ENCODE results near the gene MTA1.

Gene MTA1

GRCh38 chr14:105450864-105451720 lies 31.5 kb downstream of the MTA1 start:
- Histone ChIP-seq H3K9me3 (ENCODE audit: control insufficient read depth, insufficient read depth, low read length) (no peaks in the 10 kb centered on the region), H4K20me1 (ENCODE audit: control insufficient read depth, insufficient read depth, low read depth, low read length) (no peaks in the 10 kb centered on the region), H3K9me2 (replicated peaks; ENCODE audit: control insufficient read depth, low read length) (no peaks in the 10 kb centered on the region), H3K36me3 (ENCODE audit: control insufficient read depth, low read length) (peaks cover 55% of the 10 kb centered on the region), H3F3A (ENCODE audit: control insufficient read depth, insufficient read depth) (no peaks in the 10 kb centered on the region), H3K79me2 (ENCODE audit: control insufficient read depth, low read length) (peaks cover 13% of the 10 kb centered on the region), H3K4me3 (ENCODE audit: low read length) (no peak overlapping the region), H3K4me2 (ENCODE audit: low read length) (no peak overlapping the region), H3K4me1 (ENCODE audit: control insufficient read depth, low read length) (no peaks in the 10 kb centered on the region), H3K27ac (ENCODE audit: low read depth, low read length) (no peak overlapping the region), H3K27me3 (ENCODE audit: control insufficient read depth, low read length) (no peaks in the 10 kb centered on the region)
- TF ChIP-seq, protein P1, sequence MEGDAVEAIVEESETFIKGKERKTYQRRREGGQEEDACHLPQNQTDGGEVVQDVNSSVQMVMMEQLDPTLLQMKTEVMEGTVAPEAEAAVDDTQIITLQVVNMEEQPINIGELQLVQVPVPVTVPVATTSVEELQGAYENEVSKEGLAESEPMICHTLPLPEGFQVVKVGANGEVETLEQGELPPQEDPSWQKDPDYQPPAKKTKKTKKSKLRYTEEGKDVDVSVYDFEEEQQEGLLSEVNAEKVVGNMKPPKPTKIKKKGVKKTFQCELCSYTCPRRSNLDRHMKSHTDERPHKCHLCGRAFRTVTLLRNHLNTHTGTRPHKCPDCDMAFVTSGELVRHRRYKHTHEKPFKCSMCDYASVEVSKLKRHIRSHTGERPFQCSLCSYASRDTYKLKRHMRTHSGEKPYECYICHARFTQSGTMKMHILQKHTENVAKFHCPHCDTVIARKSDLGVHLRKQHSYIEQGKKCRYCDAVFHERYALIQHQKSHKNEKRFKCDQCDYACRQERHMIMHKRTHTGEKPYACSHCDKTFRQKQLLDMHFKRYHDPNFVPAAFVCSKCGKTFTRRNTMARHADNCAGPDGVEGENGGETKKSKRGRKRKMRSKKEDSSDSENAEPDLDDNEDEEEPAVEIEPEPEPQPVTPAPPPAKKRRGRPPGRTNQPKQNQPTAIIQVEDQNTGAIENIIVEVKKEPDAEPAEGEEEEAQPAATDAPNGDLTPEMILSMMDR (IDR thresholded peaks at IDR 0.05; ENCODE audit: low read depth, low read length, poor library complexity, severe bottlenecking) = no peak

- no peak overlapping the region for H3K27ac ChIP-seq (ENCODE audit: low read depth, low read length)
- H3K79me2 ChIP-seq (ENCODE audit: control insufficient read depth, low read length) = peaks cover 8% of the 10 kb centered on the region
- H3K9me2 ChIP-seq (replicated peaks; ENCODE audit: control insufficient read depth, low read length) = no peaks in the 10 kb centered on the region
- H3K36me3 ChIP-seq (ENCODE audit: control insufficient read depth, low read length) = peaks cover 64% of the 10 kb centered on the region
- no peak overlapping the region for H3K4me2 ChIP-seq (ENCODE audit: low read length)
- H3K4me3 ChIP-seq (ENCODE audit: low read length) = no peak overlapping the region
- H3K27me3 ChIP-seq (ENCODE audit: control insufficient read depth, low read length) = no peaks in the 10 kb centered on the region
- no peaks in the 10 kb centered on the region for H3F3A ChIP-seq (ENCODE audit: control insufficient read depth, insufficient read depth)
- no peaks in the 10 kb centered on the region for H3K9me3 ChIP-seq (ENCODE audit: control insufficient read depth, insufficient read depth, low read length)
- TF ChIP-seq, protein P1 (IDR thresholded peaks at IDR 0.05; ENCODE audit: low read depth, low read length, poor library complexity, severe bottlenecking) = no peak
- TF ChIP-seq EZH2phosphoT487 (IDR thresholded peaks at IDR 0.05; ENCODE audit: borderline replicate concordance, low read length) = no peak
- no peaks in the 10 kb centered on the region for H3K4me1 ChIP-seq (ENCODE audit: control insufficient read depth, low read length)
- no peaks in the 10 kb centered on the region for H4K20me1 ChIP-seq (ENCODE audit: control insufficient read depth, insufficient read depth, low read depth, low read length)
Observed at GRCh38 chr14:105452963-105453362, 33.3 kb downstream of the MTA1 start.

- no peaks in the 10 kb centered on the region for H3K27me3 ChIP-seq (ENCODE audit: control insufficient read depth, low read length)
- H3F3A ChIP-seq (ENCODE audit: control insufficient read depth, insufficient read depth) = no peaks in the 10 kb centered on the region
- no peaks in the 10 kb centered on the region for H3K9me3 ChIP-seq (ENCODE audit: control insufficient read depth, insufficient read depth, low read length)
- TF ChIP-seq EZH2phosphoT487 (IDR thresholded peaks at IDR 0.05; ENCODE audit: borderline replicate concordance, low read length) = no peak
- TF ChIP-seq, protein P1 (IDR thresholded peaks at IDR 0.05; ENCODE audit: low read depth, low read length, poor library complexity, severe bottlenecking) = no peak
- no peaks in the 10 kb centered on the region for H4K20me1 ChIP-seq (ENCODE audit: control insufficient read depth, insufficient read depth, low read depth, low read length)
- peaks cover 66% of the 10 kb centered on the region for H3K36me3 ChIP-seq (ENCODE audit: control insufficient read depth, low read length)
- H3K79me2 ChIP-seq (ENCODE audit: control insufficient read depth, low read length) = peaks cover 4% of the 10 kb centered on the region; the same call in 1 of the 2 replicates
- H3K4me3 ChIP-seq (ENCODE audit: low read length) = no peak overlapping the region
- H3K4me1 ChIP-seq (ENCODE audit: control insufficient read depth, low read length) = no peaks in the 10 kb centered on the region
- no peak overlapping the region for H3K27ac ChIP-seq (ENCODE audit: low read depth, low read length)
- H3K9me2 ChIP-seq (replicated peaks; ENCODE audit: control insufficient read depth, low read length) = no peaks in the 10 kb centered on the region
- no peak overlapping the region for H3K4me2 ChIP-seq (ENCODE audit: low read length)
Observed at GRCh38 chr14:105453847-105454246, 34.2 kb downstream of the MTA1 start.
